Measurements from ENCODE around the gene PKNOX2. TPM values are rescaled to one million over a fixed set of nuclear protein-coding genes. Genes with fewer than 3 reads are reported as not detected.

Gene PKNOX2
- total RNA-seq, 1 donor from 2014 or later, result 8.7 TPM

DNA sequence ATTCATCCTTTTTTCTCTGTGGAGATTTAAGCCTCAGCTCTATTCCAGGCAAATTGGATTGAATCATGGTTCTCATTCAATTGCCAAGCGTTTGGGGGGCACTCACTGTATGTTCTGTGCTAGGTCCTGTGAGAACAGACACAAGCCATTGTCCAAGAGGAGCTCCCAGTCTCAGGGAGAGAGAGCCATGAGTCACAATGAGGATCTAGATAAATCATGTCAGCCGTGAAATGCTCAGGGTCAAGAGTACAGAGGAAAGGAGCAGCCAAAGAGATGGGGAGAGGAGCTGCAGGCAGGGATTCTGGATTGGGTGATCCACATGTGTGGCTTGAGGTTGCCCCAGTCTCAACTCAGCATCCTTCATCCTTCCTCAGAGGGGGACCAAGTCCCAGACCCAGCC, 237.9 kb downstream of the PKNOX2 start:
- H3K27me3 Mint-ChIP-seq (ENCODE audit: unreplicated experiment), result peaks cover 9% of the 10 kb centered on the region
- no peak for DNase-seq
- no peaks in the 10 kb centered on the region for H3K36me3 Mint-ChIP-seq (ENCODE audit: unreplicated experiment)
- H3K4me1 Mint-ChIP-seq (ENCODE audit: low read depth, unreplicated experiment), result peaks cover 20% of the 10 kb centered on the region
- no peak overlapping the region for H3K27ac Mint-ChIP-seq (ENCODE audit: unreplicated experiment)
- peaks cover 13% of the 10 kb centered on the region for H3K9me3 Mint-ChIP-seq (ENCODE audit: unreplicated experiment)
- TF ChIP-seq, protein P1, sequence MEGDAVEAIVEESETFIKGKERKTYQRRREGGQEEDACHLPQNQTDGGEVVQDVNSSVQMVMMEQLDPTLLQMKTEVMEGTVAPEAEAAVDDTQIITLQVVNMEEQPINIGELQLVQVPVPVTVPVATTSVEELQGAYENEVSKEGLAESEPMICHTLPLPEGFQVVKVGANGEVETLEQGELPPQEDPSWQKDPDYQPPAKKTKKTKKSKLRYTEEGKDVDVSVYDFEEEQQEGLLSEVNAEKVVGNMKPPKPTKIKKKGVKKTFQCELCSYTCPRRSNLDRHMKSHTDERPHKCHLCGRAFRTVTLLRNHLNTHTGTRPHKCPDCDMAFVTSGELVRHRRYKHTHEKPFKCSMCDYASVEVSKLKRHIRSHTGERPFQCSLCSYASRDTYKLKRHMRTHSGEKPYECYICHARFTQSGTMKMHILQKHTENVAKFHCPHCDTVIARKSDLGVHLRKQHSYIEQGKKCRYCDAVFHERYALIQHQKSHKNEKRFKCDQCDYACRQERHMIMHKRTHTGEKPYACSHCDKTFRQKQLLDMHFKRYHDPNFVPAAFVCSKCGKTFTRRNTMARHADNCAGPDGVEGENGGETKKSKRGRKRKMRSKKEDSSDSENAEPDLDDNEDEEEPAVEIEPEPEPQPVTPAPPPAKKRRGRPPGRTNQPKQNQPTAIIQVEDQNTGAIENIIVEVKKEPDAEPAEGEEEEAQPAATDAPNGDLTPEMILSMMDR (IDR thresholded peaks at IDR 0.05; ENCODE audit: partially characterized antibody, unreplicated experiment), result no peak
- no peak overlapping the region for H3K4me3 Mint-ChIP-seq (ENCODE audit: unreplicated experiment)

DNA sequence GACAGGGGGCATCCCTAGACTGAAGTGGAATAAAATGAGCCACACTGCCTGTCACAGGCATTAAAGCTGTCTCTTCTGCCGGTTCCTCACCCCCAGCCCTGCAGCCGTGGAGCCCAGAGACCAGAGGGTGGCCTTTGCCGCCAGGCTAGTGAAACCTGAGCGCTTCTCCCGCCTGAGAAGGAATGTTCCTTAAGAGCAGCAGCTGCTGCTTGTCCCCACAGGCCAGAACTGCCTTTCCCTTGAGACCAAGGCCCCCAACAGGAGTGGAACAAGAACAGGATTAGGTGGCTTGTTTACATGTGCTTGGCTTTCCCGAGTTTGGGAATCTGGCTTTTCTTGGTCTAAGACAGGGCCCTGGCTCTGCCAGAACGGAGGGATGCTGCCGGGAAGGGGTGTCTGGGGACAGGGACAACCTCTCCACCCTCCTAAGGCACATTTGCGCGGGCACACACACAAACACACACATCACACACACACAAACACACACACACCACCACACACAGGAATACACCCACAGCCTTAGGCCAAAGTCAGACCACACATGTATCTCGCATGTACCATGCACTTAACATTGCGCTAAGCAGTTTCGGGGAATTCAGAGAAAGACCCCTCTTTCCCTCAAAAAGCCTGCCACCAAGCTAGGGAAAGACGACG, 239.7 kb downstream of the PKNOX2 start:
- TF ChIP-seq, protein P1 (IDR thresholded peaks at IDR 0.05; ENCODE audit: partially characterized antibody, unreplicated experiment), result no peak
- Mint-ChIP-seq H3K27ac (ENCODE audit: unreplicated experiment) (no peak overlapping the region), H3K9me3 (ENCODE audit: unreplicated experiment) (peaks cover 14% of the 10 kb centered on the region), H3K4me3 (ENCODE audit: unreplicated experiment) (peak overlapping the region; percentile 53), H3K27me3 (ENCODE audit: unreplicated experiment) (peaks cover 8% of the 10 kb centered on the region), H3K36me3 (ENCODE audit: unreplicated experiment) (no peaks in the 10 kb centered on the region), H3K4me1 (ENCODE audit: low read depth, unreplicated experiment) (peaks cover 19% of the 10 kb centered on the region)
- DNase-seq, result peak; percentile 43

- TF ChIP-seq, protein P1 (IDR thresholded peaks at IDR 0.05; ENCODE audit: partially characterized antibody, unreplicated experiment), result peak; percentile 95
- DNase-seq, result peak; percentile 89
- Mint-ChIP-seq H3K4me1 (ENCODE audit: low read depth, unreplicated experiment) (peaks cover 16% of the 10 kb centered on the region), H3K27ac (ENCODE audit: unreplicated experiment) (no peak overlapping the region), H3K27me3 (ENCODE audit: unreplicated experiment) (peaks cover 5% of the 10 kb centered on the region), H3K36me3 (ENCODE audit: unreplicated experiment) (no peaks in the 10 kb centered on the region), H3K9me3 (ENCODE audit: unreplicated experiment) (peaks cover 12% of the 10 kb centered on the region), H3K4me3 (ENCODE audit: unreplicated experiment) (no peak overlapping the region)
Measured at GRCh38 chr11:125404811-125405790, 240.6 kb downstream of the PKNOX2 start.

- DNase-seq, result no peak
- TF ChIP-seq, protein P1 (IDR thresholded peaks at IDR 0.05; ENCODE audit: partially characterized antibody, unreplicated experiment), result no peak
- Mint-ChIP-seq H3K9me3 (ENCODE audit: unreplicated experiment) (peaks cover 10% of the 10 kb centered on the region), H3K36me3 (ENCODE audit: unreplicated experiment) (no peaks in the 10 kb centered on the region), H3K27ac (ENCODE audit: unreplicated experiment) (no peak overlapping the region), H3K27me3 (ENCODE audit: unreplicated experiment) (peaks cover 5% of the 10 kb centered on the region), H3K4me3 (ENCODE audit: unreplicated experiment) (no peak overlapping the region), H3K4me1 (ENCODE audit: low read depth, unreplicated experiment) (peaks cover 24% of the 10 kb centered on the region)
Measured at GRCh38 chr11:125407046-125407445, 242.5 kb downstream of the PKNOX2 start.

All from glutamatergic neuron (in vitro differentiated cells).